D721Med (cell line): Measurements from ENCODE around the gene NT5DC4.

Experiments
- DNase-seq: peaks from one replicate; pipeline ENCODE4 v3.0.0; 2011; ENCODE audit warnings: low spot score; ENCODE audit not compliant: insufficient read length
- FAIRE-seq: peaks from 2 replicates; lab custom pipeline; 2011; peaks lifted over from hg19 to GRCh38; lab: Jason Lieb, UNC
- CTCF ChIP-seq: IDR thresholded peaks from 2 replicates; pipeline ENCODE4 v1.5.1; 2012; ENCODE audit warnings: mild to moderate bottlenecking, control low read depth; ENCODE audit not compliant: insufficient read depth; ENCODE audit errors: missing control alignments

Gene NT5DC4

GRCh38 chr2:112683550-112684414 lies 37.0 kb upstream of the NT5DC4 start:
- no peak for TF ChIP-seq CTCF
- FAIRE-seq: no peak
- DNase-seq: no peak

GRCh38 chr2:112684415-112684775 lies 36.4 kb upstream of the NT5DC4 start:
- no peak for TF ChIP-seq CTCF
- FAIRE-seq (no peak), DNase-seq (no peak)

- no peak for TF ChIP-seq CTCF
- FAIRE-seq (no peak), DNase-seq (no peak)
Observed at GRCh38 chr2:112685271-112685884, 35.4 kb upstream of the NT5DC4 start.

- TF ChIP-seq CTCF: no peak
- FAIRE-seq: no peak
- no peak for DNase-seq
Observed at GRCh38 chr2:112686348-112687217, 34.2 kb upstream of the NT5DC4 start.

- TF ChIP-seq CTCF: no peak
- DNase-seq: no peak
- no peak for FAIRE-seq
Observed at GRCh38 chr2:112687522-112687921, 33.3 kb upstream of the NT5DC4 start.

GRCh38 chr2:112688086-112688880 lies 32.5 kb upstream of the NT5DC4 start:
- no peak for TF ChIP-seq CTCF
- no peak for FAIRE-seq
- no peak for DNase-seq
